ENCODE measurements around the gene TTC23.

TTC23 gene

DNA sequence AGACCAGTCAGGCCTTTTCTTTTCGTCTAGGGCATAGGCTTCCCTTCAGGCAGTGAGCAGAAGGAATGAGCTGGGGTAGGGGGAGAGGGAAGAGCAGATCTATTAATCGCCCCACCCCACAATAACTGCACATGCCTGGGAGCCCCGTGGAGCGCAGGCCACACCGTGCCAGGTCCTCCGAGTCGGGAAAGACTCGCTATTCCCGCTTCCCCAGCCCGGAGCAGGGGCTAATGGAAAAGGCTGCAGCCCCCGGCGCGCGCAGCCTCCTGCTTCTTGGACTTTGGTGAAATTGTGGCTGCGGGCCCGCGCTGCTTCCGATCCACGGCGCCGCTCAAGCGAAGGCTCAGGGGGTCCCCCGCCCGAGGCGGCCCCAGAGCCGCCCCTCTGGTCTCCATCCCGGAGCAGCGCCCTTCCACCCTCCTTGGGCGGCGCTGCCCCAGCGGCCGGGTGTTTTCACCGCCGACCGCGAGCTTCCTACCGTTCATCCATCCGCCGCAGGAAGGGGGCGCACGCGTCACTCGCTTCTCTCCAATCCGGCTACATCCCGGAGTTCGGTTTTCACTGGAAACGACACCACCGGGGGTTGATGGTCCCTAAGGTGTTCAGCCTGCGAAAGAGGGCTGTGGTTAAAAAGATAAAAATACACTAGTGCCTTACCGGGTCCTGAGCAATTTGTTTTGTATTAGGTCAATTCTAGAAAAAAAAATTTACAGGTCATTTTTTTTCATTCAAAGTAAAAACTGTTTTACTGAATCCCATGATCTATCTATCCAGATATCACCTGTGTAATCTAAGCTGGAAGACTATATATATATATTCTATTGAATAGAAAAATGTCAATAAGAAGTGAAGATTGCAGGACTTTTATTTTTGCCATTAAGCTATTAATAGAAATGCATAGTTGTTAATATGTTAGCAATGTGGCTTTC, 148.9 kb downstream of the TTC23 start:
- peak; percentile 37 for DNase-seq

DNA sequence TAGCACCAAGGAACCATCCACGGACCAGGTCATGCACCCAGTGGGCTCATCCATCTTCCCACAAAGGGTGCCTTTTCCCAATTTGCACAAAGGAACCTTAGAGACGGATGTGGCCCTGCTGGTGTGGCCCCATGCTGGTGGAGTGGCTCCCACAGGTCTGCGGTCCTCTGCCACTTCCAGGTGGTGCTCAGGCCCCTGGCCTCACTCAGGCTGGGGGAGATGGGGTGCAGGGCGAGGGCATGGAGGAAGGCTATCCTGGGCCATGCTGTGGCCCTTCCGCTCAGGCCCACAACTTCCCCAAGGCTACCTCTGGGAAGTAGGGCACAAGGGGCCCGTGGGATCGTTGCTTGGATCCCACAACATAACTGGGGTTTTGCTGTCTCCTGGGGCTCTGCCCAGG, 149.7 kb downstream of the TTC23 start:
- no peak for DNase-seq

DNA sequence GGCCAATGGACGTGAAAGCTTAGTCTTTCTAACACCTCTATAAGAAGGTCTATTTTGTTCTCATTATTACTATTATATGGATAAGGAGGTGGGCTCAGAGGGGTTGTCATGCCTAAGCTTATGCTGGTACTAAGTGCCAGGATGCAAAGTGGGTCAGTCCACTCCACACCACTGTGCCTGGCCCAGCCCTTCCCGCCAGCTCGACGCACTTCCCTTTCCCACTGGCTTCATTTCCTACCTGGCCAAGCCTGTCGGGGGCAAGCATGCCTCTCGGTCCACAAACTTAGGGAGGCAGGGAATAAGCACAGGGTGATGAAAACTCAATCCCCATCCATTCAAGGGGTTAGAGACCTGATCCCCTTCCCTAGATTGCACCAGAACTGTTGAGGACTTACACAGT, 150.4 kb downstream of the TTC23 start:
- no peak for DNase-seq

DNA sequence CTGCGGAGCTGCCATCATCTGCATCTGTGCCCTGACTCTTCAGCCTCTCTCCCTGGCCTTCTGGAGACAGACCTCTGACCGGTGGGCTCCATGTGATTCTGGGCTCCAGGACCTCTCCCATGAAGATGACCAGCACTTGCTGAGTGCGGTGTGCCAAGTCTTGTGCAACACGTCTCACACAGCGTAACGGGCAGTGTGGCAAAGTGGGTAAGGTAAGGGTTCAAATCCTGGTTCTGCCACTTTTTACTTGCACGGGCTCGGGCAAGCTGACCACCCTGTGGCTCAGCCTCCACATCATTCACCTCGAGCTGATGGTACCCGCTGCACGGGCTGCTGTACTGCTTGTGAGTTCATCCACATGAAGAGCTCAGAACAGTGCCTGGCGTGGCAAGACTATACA, 151.0 kb downstream of the TTC23 start:
- DNase-seq: no peak

DNA sequence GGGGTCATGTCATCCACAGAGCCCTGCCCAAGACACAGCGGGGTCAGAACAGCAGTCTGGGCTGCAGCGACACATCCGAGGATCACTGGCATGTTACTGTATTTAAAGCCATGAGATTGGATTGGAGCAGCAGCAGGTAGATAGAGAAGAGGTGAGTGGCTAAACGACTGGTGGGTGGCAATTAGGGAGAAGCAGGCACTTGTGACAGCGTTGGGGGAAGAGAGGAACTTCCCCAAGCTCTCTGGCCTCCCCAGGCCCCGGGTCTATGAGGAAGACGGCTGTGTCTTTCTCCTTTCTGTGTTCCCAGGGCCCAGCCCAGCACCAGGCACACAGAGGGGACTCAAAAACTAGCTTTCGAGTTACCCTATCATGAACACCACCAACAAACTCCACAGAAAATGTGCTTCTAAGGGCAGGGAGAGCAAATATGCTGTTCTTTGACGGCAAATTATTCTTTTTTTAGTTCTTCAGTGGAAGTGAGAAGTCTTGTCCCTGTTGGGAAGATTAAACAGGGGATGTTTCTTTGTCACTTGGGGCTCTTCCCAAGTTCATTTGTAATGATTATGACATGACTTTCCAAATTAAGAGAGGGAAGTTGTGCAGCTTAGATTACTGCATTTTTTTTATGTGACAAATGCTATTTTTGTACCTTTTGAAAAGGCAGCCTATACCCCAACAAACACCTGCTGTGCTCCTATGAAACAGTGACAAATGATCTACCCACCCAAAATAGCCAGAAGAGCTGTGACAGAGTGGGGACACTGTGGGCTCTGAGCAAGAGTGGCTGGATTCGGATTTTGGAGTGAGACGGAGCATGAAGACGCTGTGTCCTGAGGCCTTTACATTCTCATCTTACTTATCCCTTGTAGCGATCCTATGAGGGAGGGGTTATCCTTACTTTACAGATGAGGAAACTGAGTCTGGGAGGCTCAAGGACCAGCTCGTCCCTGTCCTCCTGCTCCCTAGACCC, 151.7 kb downstream of the TTC23 start:
- DNase-seq: no peak

DNA sequence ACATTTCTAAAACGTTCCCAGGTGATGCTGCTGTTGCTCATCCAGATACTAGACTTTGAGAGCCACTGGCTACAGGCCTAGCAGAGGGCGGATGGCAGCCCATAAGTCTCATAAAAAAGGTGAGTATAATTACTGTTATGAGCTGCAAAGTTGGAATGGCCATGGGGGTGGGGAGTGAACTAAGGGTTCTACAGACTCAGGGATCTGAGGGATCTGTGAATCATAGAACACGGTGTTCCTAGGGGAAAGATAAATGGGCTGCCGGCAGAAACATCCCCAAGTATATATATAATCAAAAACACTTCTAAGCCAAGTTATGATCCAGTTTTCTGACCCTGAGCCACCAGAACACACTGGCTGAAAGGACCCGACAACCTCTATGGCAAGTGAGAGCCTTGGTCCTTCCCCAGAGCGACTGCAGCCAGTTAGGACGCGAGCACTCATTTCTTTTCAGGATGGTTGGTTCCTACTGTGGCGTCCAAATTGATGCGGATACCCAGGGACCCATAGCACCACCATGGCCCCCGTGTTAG, 152.4 kb downstream of the TTC23 start:
- no peak for DNase-seq

DNA sequence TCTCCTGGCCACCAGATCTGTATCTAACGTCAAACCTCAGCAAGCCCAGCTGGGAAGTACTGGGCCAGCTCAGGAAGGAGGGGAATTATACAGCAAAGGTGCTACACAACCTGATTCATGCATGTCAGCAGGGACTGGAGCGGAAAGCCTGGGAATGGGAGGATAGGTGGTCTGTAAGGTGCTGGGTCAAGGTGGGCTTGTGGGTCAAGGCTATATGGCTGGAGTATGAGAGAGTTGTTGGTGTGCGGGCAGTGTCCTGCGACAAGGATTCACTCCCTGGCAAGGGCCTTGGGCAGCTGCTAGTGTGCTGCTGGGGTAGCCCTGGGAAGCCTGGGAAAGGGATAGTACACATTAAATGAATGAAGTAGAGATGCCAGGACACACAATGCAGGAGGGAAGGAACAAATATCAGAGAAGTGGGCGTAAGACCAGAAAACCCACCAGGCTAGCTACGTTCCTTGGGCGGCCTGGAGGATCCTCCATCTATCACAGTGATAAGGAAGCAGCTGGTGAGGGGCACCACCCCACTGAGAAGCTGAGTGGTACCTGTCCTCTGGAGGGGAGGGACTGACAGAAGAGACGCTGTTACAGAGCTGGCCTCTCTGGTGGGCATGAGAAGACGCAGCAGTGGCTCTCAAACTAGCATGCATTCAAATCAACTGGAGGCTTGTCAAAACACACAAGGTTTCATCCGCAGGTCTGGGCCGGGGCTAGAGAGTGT, 153.0 kb downstream of the TTC23 start:
- no peak for DNase-seq

DNA sequence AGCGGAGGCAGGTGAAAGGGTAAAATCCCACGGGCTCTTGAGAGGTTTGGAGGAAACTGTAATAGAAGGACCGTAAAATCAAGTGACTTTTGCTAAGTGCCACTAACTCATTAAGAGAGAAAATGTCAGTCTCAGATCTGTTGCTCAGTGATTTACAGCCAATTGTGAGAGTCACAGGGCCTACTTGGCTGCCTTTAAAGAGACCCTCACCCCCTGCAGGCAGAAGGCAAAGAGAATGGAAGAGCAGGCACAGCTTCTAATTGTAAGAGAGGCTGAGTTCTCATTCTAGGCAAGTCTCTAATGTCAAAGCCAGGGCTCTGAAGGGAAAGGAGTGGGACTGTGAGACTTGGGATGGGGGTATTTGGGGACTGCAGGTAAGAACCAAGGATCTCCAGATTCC, 153.8 kb downstream of the TTC23 start:
- DNase-seq: no peak

DNA sequence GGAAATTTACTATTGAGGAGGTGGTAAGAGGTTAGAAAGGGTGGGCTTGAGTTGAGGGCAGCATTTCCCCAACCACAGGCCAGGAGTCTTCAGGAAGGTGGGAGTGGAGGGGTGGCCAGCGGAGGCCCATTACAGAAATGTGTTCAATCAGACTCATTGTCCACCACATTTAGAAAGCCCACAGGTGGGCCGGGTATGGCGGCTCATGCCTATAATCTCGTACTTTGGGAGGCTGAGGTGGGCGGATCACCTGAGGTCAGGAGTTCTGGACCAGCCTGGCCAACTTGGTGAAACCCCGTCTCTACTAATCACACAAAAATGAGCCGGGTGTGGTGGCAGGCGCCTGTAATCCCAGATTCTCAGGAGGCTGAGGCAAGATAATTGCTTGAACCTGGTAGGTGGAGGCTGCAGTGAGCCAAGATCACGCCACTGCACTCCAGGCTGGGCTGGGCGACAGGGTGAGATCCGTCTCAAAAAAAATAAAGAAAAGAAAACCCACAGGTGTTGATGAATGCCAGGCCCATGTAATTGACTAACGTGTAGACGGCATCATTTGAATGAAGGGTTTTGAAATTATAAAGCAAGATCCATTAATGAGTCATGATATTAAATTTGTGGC, 156.7 kb downstream of the TTC23 start:
- DNase-seq: no peak

DNA sequence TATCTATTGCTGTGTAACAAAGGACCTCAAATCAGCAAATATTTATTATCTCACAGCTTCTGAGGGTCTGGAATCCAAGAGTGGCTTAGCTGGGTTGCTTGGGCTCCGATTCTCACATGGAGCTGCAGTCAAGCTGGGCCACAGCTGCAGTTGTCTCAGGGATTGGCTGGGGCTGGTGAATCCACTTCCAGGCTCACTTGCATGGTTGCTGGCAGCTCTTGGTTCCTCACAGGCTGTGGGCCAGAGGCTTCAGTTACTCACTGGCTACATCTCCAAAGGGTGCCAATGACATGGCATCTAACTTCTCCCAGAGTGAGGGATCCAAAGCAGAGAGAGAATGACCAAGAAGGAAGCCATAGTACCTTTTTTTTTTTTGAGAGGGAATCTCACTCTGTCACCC, 158.4 kb downstream of the TTC23 start:
- no peak for DNase-seq

DNA sequence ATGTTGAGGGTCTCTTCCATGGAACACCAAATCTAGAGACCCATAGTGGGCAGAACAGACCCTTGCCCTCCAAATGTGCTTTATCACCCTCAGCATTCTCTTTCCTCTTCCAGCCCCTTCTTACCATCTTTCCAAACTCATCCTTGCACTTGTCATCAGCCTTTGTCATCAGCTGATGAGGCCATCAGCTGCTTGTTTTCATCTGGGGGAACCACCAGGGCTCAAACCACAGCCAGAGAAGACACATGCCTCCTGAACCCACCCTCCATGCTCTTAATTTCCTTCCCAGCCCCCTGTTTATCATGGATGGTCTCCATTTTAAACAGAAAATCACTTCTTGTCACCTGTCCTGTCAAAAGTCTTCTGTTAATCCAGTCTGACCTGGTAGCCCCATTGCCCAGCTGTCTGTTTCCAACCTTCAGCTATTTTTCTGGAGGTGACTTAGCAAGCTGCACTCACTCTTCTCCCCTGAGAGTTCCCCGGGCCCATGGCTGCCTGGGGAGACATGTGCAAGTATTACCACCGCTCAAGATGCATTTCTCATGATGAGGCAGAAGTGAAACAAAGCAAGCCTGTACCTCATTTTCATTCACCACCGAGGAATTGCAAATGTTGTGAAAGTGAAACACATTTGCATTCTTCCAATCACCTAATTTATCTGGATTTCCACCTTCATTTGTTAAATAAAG, 159.2 kb downstream of the TTC23 start:
- DNase-seq: no peak

DNA sequence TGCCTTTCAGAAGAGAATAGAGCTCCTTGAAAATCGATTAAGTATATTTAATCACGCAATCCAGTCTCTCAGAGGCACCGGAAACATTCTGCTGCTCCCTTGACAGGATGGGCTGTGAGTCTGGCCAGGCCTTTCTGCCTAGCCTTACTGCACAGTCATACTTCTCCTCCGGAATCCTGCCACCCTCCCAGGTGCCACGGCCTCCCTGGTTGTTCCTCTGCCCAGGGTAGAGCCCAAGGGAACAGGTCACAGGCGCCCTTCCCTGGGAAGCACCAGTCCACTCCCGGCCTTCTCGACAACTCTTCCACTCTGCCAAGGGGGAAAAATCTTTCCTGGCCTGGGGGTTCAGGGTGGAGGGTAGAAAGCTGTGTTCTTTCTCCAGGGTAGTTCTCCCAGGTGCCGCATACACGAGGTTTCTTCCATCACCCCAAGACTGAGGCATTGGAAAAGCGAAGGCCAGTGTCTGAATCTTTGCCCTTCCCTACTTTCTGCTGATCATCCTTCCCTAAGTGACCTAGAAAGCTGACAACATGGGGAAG, 161.9 kb downstream of the TTC23 start:
- no peak for DNase-seq

DNA sequence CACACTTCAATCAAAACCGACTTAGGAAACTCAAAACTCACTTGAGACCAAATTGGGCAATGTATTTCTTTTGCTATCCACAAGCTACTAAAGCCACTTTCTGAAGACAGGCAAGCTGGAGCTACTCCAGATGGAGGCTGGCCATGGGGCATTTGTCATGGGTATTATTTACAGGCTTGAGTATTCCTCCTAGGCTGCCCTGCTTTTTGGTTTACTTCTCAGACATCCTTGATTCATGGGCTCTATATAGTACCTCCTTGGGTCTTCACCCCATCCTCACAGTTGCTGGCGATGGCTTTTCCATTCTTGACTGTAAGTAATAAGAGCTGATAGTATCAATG, 163.1 kb downstream of the TTC23 start:
- no peak for DNase-seq

All from activated naive CD4-positive, alpha-beta T cell treated with anti-CD3 and anti-CD28 coated beads, Interleukin-2, amount 50 U/mL, for 16 hours (primary cell).